GM18505 (cell line): ENCODE measurements around the gene GREM2.

Experiments used
- ATAC-seq: cut with Tn5 transposase; IDR thresholded peaks from one replicate; pipeline ENCODE4 v1.9.1; 2021; ENCODE audit not compliant: unreplicated experiment
- POLR2A ChIP-seq: IDR thresholded peaks from 4 replicates; pipeline ENCODE4 v1.6.1; 2011; ENCODE audit warnings: borderline replicate concordance; ENCODE audit not compliant: insufficient read depth, insufficient read length; ENCODE audit errors: extremely low read depth

GREM2 gene

GRCh38 chr1:240492832-240493440, 119.0 kb downstream of the GREM2 start:
- TF ChIP-seq POLR2A: no peak
- no peak for ATAC-seq

DNA sequence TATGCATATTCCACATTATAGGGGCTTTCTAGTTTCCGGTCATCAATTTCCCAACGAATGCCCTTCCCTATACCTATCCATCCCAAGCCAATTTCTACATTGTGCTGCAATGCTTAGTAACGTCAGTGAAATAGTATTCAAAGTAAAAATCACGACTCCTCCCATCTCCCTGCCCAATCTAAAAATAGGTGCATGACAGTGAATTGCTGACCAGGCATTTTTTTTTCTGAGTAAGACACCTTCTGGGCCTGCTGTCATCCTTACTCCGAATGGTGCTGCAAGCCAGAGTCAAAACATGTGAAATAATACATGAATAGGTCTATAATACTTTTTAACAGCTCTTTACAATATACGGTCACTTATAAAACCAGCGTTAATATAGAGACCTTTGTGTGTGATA, 120.2 kb downstream of the GREM2 start:
- ATAC-seq: no peak
- TF ChIP-seq POLR2A: no peak

DNA sequence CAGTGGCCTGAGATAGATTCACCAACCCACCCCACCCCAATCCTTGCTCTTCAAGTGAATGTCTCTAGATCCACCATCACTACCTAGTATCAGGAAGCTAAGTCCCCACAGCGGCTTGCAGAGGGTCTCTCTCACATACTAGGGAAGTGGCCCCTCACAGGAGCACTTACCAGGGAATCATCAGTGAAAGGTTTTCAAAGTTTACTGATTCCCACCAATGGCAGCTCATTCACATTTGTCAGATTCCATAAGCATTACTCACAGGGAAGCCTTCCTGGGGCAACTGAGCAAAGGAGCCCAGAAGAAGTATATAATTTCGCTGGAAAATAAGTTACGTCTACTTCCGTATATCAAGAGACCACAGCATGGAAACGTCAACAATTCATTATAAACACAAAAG, 120.8 kb downstream of the GREM2 start:
- ATAC-seq: no peak
- TF ChIP-seq POLR2A: no peak

GRCh38 chr1:240487493-240487892, 124.5 kb downstream of the GREM2 start:
- TF ChIP-seq POLR2A: no peak
- ATAC-seq: no peak

DNA sequence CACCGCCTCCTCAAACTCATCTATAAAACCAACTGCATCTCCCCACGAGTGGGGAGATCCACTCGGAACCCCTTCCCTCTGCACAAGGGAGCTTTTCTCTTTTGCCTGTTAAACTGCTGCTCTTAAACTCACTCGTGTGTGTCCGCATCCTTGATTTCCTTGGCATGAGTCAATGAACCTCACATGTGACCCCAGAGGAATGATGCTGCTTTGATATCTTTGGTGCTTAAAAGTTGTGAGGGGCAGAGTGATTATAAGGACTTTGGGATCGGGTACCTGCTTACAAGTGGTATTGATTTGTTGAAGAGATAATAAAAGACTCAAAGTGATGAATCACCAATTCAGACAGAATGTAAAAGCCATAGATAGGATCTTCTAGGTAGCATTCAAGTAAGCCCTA, 125.3 kb downstream of the GREM2 start:
- no peak for ATAC-seq
- TF ChIP-seq POLR2A: no peak

GRCh38 chr1:240484804-240485443, 127.0 kb downstream of the GREM2 start:
- no peak for TF ChIP-seq POLR2A
- no peak for ATAC-seq

- no peak for TF ChIP-seq POLR2A
- no peak for ATAC-seq
These were observed 133.4 kb downstream of the GREM2 start for GRCh38 chr1:240478536-240478935.

DNA sequence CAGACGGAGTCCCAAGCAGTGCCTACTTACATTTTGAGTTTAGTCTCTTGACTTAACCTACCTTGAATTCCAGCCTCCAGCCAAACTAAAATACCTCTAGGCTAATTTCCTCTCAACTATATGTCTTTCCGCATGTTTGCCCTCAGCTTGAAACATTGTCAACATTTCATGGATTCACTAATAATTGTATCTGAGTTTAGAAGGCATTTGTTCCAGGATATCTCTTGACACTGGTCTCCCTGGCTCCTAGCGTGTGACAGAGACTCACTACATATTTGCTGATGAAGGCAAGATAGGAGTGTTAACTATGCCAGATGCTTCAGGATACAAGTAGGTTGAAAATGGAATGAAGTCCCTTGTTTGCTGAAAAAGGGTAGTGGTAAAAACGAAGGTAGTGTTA, 136.1 kb downstream of the GREM2 start:
- no peak for TF ChIP-seq POLR2A
- ATAC-seq: no peak

GRCh38 chr1:240474133-240474614, 137.8 kb downstream of the GREM2 start:
- ATAC-seq: no peak
- TF ChIP-seq POLR2A: no peak

DNA sequence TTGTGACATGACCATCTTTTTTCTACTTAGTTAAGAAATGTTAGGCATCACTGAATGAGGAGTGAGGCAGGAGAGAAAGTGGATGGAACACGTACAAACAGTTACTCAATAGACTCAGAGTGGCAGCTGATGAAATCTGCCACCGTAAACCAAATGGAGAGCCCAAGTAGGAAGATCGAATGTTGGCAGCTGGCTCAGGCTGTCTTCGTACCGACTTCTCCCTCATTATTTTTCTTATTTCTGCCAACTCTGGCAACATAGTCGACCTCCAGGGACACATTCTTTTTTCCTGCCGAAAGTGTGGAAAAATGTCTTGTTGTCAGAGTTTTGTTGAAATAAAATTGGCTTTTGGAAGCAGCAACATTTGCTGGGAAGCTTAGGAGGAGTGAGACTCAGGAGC, 143.3 kb downstream of the GREM2 start:
- ATAC-seq: no peak
- no peak for TF ChIP-seq POLR2A

GRCh38 chr1:240467895-240468294, 144.1 kb downstream of the GREM2 start:
- no peak for TF ChIP-seq POLR2A
- no peak for ATAC-seq

- no peak for TF ChIP-seq POLR2A
- no peak for ATAC-seq
These were observed 145.4 kb downstream of the GREM2 start for GRCh38 chr1:240466509-240466908.

- TF ChIP-seq POLR2A: no peak
- no peak for ATAC-seq
These were observed 146.4 kb downstream of the GREM2 start for GRCh38 chr1:240465531-240465940.

- TF ChIP-seq POLR2A: no peak
- ATAC-seq: no peak
These were observed 147.9 kb downstream of the GREM2 start for GRCh38 chr1:240464099-240464498.
